HG03108 (cell line): ENCODE data around the gene MAP3K5.
"Not testable (repeated sequence)": the region's sequence is repeated elsewhere in the genome, so short reads cannot be mapped to it uniquely, and the experiment has no call there.

Experiments
- ATAC-seq: cut with Tn5 transposase; IDR thresholded peaks from one replicate; pipeline ENCODE4 v1.9.1; 2021; ENCODE audit warnings: moderate library complexity; ENCODE audit not compliant: unreplicated experiment

MAP3K5 gene

DNA sequence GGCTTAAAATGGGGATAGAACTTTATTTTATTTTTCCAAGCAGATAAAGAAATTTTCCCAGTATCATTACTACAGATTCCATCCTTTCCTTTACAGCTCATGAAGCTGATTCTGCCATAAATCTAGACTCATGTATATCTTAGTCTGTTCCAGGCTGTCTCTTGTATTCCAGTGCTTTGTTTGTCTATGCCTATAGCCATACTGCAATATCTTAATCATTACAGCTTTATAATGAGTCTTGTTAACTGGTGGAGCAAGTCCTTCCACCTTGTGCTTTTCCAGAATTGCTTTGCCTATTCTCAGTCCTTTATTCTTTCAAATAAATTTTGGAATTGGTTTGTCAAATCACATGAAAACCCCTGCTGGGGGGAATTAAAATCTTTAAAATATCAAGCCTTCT lies 99.2 kb downstream of the MAP3K5 start:
- ATAC-seq = no peak

DNA sequence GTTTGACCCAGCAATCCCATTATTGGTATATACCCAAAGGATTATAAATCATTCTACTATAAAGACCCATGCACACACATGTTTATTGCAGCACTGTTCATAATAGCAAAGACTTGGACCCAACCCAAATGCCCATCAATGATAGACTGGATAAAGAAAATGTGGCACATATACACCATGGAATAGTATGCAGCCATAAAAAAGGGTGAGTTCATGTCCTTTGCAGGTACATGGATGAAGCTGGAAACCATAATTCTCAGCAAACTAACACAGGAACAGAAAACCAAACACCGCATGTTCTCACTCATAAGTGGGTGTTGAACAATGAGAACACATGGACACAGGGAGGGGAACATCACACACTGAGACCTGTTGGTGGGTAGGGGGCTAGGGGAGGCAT lies 104.4 kb downstream of the MAP3K5 start:
- ATAC-seq = not testable (repeated sequence)

DNA sequence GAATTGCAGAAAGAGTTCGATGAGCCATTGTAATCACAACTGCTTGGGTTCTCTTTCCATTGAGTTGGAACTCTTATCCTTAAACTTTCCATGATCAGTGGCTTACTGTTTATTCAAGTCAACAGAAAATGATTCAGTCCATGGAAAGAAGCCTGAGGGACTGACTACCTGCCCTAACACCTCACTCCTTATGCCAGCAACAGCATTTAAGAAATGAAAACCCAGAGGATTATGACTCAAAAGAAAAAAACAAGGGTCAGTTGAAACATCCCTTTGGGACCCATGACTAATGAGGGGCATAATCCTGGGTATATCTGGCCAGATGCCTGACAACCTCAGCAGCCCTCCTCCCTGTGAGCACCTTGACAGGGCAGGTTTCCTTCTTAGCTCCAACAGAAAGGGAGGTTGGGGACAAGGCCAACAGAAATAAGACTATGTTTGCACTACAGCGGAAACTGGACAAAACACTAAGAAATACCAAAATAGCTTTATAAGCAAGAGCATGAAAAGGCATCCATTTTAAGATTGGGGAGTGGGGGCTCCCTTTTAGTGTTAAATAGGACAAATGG lies 106.7 kb downstream of the MAP3K5 start:
- no peak for ATAC-seq

DNA sequence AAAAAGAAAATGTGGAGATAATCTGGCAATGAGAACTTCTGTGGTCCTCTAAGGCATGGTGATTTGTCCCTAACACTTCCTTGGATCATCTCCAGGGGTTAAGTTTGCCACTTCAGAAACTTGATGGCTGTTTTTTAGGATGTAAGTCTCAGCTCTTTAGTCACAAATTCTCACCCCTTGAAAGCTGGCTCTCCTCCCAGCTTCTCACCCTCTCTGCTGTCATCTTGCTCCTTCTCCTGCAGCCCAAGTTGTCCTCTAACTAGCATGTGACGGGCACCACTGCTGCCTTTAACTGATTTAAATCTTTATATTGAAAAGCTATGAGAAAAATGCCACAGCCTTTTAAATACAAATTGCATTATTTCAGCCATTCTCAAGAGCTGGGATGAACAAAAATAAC lies 107.8 kb downstream of the MAP3K5 start:
- no peak for ATAC-seq

DNA sequence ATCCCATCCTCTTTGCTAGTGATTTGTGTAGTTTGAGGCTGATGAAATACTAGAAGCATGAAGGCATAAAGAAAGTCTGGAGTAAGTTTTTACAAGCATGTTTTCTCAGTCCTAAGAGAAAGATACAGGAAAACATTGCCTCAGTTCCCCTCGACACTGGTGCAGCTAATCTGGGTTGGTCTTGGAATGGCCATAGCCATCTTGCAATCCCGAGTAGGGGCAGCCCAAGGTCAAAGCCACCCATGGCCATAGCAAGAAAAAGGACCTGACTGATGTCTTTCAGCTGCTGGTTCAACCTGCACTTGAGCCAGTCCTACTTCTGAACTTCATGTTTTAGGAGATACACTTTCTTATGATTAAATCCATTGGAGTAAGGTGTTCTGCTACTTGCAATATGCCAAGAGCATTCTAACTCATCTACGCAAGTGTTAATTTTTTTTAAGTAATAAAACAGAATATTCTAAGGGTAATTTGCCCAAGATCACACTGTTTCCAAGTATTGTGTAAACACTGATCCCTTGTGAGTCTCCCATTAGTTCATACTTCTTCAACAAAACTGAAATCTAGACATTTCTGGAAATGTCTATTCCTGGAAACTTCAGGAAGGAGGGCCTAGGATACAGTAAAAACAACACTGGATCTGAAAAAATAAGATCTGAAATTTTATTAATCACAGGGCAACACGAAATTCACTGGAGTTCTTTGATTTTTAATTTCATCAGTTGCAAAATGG lies 108.9 kb downstream of the MAP3K5 start:
- no peak for ATAC-seq

DNA sequence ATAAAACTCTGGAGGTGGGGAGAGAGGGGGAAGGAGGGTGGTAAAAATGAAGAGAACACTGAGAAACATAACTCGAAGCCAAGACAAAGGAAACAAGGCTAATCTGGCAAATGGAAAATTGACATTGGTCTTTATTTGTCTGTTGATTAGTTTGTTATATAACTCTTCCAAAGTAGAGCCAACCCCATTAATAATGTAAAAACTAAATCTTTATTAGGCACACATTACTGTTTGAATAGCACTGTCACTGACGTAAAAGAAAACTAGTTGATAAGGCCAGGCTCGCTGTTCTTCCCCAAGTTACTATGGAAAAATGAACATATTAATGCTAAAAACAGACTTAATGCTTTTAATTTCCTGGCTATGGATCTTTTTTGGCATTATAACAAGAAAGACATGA lies 110.0 kb downstream of the MAP3K5 start:
- no peak for ATAC-seq

DNA sequence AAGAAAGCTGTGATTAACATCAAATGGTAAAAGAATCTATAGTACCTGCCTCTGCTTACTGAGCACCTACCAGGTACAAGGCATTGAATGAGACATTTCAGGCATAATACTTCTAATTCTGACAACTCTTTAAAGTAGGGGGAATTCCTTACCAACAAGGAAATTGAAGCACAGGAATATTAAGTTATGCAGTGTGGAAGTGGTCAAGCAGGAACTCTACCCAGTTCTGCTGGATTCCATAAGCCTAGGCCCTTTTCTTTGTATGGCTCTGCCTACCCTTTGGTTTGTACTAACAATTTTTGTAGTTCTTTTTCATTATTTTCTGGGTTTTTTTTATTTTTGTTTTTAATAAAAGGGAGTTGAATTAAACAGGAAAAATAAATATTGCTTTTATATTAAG lies 114.5 kb downstream of the MAP3K5 start:
- ATAC-seq = no peak

DNA sequence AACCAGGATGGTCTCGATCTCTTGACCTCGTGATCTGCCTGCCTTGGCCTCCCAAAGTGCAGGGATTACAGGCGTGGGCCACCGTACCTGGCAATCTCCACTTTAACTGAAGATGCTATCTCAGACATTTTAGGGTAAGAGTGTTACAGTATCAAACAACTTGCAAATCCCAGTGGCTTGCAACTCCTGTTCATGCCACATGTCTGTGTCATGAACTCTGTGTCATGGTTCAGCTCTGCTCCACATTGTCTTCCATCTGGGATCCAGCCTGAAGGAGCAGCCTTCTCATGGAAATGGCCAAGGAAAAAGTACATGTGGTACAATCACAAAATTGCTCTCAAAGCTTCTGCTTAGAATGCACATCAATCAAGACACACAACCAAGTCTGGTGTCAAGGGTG lies 114.9 kb downstream of the MAP3K5 start:
- ATAC-seq = no peak

DNA sequence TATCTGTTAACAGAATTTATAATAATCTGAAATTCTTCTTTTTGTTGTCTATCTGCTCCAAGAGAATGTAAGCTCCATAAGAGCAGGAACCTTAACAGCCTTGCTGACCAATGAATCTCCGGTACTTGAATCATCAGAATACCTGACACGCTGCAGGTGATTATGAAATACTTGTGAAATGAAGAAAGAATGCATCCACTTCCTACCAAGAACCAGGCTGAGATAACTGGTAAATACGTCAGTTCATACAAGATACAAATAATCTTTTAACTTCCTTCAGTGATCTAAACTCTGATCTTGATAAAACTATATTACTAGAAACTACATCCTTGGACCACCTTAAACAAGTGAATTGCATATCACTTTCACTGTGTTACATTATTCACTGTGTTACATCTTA lies 116.2 kb downstream of the MAP3K5 start:
- no peak for ATAC-seq

DNA sequence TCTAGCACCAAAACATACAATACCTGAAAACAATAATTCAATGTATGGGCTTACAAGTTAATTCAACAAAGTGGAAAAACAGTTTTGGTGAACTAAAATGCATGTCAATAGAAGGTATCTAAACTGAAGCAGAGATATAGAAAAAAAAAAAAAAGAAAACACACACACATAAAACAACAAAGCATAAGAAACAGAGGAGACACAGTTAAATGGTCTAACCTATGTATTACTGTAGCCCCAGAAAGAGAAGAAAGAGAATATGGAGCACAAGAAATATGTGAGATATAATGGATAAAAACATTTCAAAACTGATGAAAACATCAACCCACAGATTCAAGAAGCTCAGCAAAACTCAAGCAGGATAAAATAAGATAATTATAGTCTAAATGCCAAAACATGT lies 118.7 kb downstream of the MAP3K5 start:
- ATAC-seq = no peak

DNA sequence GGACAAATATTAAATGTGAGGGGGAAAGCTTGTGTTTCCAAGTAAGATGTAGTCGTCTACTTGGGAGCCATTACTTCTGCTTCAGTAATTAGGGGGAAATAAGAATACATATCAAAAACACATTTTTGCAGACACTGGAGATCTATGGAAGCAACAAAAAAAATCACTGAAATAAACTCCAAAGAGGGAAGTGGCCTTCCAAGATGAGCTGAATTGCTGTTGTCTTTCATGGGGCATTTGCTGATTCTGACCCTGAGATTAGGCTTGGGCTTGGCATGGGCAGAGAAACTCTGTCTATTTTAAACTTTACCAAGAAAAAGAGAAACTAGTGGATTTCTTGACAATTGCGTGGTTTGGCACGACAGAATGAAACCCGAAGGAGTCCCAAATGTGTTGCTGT lies 120.1 kb downstream of the MAP3K5 start:
- ATAC-seq = no peak

DNA sequence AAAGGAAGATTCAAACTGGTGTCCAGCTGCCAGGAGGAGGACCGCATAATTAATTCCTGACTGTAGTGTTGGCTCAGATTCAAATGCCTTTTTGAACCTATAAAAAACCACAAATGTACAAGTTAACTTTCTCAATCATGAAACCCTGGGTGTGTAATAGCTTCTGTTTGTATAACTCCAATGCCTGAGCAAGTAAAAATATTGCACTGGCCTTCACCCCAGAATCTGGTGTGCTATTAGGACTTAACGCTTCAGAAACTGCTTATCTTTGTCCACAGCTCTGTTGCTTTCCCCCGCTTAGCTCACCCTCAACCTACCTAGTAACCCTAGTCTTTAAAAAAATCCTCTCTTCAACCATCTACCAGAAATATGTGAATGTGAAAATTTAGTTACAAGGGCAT lies 123.0 kb downstream of the MAP3K5 start:
- ATAC-seq = no peak

DNA sequence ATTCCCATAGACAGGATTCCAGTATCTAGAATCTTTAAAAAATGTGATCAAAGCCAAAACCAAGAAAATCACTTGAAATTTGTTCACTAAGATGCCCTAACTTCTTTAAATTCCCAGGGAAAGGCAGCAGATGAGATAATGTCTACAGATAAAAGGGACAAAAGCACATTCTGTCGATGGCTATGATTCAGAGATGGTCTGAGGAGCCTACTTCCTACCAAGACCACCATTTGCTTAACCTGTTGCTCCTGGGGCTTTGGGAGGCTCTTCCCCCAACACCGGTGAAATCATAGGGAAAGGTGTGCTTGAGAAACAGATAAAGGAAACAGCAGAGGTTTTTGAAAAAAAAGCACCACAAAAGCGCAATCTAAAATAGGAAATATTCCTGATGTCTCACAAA lies 123.7 kb downstream of the MAP3K5 start:
- ATAC-seq = no peak

DNA sequence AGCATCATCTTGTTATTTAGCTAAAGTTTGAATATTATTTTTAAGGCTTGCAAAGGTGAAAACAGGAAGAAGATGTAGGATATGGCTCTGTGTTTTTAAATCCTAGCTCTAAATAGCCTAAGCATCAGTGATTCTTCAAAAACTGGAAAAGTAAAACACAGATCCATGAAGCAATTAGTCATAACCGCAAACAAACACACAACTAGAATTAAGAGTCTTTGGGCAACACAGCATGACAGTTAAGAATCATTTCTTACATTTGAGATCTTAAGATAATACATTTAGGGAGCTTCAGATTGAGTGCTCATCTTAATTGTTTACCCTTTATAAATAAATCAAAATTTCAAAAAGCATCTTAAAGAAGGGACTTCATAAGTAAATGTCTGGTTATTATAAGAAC lies 126.2 kb downstream of the MAP3K5 start:
- no peak for ATAC-seq

DNA sequence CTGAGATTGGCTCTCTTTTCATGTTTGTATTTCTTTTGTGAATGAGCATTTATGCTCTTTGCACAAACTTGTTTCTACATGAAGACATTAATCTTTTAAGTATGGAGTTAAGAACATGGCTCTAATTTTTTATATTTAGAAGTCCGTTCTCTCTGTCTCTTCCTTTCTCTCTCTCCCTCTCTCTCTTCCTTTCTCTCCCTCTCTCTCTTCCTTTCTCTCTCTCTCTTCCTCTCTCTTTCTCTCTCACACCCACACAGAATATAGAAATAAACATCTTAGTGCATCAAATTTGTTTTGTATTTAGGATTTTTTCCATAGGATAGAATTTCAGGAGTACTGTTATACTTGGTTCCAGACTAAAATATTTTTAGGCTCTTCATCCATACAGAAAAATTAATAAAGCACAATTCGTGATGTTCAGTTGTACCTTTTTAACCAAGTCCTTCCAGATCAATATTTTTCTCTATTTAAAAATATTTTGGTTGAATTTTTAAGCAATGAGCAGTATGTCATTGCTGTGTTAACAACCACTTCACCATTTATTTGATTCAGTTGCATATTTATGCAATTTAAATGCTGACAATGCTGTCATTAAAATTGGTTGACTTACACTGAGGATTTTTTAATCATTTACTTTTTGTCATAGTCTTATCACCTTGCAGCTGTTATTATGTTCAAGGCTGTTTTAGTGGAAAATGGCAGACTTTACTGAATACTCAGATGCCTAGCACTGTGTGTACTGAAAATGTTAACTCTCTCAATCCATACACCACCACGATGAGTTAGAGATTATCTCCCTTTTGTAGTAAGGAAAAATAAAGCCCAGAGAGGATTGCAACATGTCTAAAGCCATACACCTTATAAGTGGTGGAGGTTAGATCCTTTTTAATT lies 129.7 kb downstream of the MAP3K5 start:
- no peak for ATAC-seq

DNA sequence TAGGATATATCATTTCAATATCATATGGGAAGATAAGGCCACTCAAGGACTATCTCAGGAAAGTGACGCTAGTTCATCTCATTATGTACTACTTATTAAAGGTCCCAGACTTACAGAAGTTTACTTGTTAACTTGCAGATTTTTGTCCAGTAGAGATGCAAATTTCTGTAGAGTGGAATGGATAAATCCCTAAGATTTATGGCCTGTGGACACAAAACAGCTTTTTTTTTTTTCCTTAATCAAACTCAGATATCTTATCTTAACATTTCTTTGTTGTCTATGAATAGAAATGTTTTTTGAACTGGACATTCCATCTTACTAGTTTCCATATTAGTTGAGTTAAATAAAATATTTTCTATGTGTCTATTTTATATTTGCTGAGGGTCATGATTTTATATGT lies 131.6 kb downstream of the MAP3K5 start:
- no peak for ATAC-seq

DNA sequence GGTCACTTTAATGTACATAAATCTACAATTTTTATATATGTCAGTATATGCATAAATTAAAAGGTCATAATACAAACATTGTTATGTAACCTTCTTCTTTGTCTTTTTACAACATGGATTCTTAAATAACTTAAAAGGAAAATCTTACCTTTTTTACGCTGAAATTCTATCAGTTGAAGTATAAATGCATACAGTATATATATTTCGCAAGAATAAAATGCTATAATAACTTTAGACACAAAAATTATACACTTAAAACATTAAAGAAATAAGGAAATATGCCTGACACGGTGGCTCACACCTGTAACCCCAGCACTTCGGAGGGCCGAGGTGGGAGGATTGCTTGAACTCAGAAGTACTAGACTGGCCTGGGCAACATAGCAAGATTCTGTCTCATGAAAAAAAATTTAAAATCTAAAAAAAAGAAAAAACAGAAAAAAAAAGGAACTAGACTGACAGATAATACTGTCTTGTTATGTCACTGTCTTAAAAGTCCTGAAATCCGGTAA lies 132.2 kb downstream of the MAP3K5 start:
- no peak for ATAC-seq

DNA sequence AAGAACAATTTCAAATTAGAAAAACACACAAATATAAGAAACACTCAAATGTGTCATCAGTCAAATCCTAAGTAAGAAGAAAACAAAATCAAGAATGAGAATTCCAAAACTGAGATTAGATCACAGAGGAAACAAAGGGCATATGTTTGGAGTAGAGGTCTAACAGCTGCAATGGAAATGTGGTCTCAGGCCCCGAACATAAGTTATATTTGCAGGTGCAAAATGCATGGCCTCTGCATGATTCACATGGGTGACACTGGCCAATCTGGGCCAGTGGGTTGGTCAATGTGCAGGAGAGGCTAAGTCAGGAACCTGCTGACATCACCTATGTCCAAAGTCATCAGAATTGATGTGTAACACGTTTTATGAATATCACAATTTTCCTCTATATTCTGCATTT lies 133.6 kb downstream of the MAP3K5 start:
- no peak for ATAC-seq

DNA sequence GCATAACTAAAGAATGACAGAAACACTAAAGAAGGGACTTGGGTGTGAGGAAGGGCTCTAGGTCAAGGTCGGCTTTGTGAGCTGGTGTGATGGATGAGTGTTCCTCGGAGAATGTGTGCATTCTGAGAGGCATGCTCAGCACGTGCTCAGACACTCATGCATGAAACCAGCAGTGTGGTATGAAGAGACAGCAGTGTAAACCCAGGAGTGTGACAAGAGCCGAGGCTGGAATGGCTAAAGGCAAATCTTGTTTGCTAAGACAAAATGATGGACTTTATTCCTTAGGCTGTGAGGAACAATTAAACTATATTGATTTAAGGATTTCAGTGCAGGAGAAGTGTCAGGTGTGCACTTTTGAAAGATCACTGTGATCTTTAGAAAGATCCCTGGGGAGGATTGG lies 134.6 kb downstream of the MAP3K5 start:
- no peak for ATAC-seq

DNA sequence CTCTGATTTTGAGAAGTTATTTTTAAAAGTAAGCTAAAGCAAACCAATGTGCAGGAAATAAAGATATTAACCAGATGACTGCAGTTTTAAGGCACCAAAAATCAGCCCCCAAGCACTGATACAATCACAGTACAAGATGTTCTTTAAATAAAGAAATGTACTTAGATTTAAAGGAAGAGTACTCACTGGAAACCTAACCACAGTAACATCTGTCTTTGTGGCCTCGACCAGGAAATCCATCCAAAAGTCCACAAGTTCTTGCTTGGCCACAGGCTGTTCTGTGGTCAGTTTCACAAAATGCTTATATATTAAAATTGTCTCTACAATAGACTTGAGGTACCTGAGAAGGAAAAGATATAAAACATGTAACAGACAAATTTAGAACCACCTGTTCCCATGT lies 136.2 kb downstream of the MAP3K5 start:
- ATAC-seq = no peak

DNA sequence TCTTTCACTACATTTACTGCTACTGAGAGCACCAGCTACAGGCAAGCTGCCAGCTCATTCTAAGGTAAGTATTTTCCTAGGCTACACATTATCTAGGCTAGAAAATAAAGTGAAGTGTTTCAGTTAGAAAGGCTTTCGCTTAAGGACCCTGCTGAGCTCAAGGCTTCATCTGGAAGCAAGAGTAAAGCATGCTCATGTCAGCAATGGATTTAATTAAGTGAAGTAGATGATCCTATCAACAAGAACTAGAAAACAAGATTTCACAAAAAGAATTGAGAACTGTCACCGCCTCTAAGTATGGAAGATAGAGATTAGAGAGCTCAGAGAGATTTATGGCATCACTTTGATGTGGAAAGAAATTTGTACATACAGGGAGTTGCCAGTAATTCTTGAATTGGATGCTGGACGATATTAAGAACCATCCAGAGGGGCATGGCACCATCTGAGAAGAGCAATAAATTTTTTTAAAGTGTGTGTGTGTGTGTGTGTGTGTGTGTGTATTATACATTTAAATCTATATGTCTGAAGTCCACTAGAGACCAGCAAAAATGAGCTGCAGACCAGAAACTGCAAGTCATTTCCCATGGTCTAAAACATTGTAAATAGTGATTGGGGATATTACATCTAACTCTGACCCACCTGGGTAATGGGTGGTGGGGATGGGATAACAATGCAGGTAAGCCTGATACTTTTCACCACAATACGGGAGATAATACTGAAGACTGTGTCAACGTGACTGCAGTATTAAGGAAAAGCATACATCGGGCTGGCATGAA lies 136.8 kb downstream of the MAP3K5 start:
- no peak for ATAC-seq
